ENCODE results near the gene USP21. TPM values are rescaled to one million over a fixed set of nuclear protein-coding genes. Genes with fewer than 3 reads are reported as not detected.
A peak's percentile ranks its signal among the peaks of the same experiment; 100 is the strongest.

Gene USP21
- total and polyA plus RNA-seq, 7 experiments from 2014 or later: 15.2 to 66.0 (median 38.0) TPM

DNA sequence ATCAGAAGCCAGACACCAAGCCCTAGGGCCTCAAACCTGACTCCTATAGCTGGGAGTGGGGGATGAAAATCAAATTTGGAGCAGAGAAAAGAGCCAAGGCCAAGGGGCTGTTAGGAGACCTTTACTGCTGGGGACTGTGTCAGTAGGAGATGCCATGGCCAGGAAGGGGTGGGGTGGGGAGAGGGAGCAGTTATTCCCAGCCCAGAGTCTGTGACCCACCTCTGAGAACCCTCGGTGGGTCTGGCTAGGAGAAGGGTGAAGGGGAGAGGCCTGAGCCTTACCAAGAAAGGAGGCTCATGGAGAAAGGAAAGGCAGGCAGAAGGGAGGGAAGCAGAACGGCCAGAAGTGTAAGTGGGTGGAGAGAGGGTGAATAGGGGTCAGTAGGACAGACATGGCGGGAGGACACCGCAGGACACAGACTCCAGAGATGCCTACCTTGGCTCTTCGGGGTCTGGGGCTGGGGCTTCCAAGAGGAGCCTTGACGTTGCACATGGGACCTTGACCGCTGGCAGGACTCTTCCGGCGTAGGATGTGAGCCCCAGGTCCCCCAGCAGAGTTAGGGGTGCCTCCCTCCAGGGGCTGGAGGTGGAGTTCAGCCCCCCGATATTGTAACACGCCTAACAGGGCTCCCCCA lies 38.4 kb downstream of the USP21 start:
- Mint-ChIP-seq H3K27ac (peak overlapping the region in 2 of 9 donors; percentile 51 to 61), H3K36me3 (peaks cover 0 to 3% (median 0%) of the 10 kb centered on the region in 5 donors), H3K27me3 (no peaks in the 10 kb centered on the region), H3K4me1 (peaks cover 39 to 73% (median 56%) of the 10 kb centered on the region in 7 donors), H3K4me3 (no peak overlapping the region), H3K9me3 (peaks cover 0 to 2% (median 0%) of the 10 kb centered on the region in 11 donors)
- ATAC-seq (no peak), DNase-seq (no peak)
- ChIA-PET CTCF (interaction anchor here (1.2 to 1.9 kb wide), 4 partner anchors 8 to 28 kb away, joined by 3 to 6 read pairs (median 4); no protein-coding TSS in a partner anchor), POLR2A (interaction anchor here (1.0 to 29.1 kb wide), 5 partner anchors 8 to 25 kb away, joined by 3 to 508 read pairs (median 93); partner anchors contain the start of genes APOA2, B4GALT3, FCER1G and TOMM40L)
- H3K27ac ChIP-seq (ENCODE audit: low read depth, low read length): no peak overlapping the region
- intact Hi-C loops (cut with micrococcal nuclease): no loop called here
- H3K27me3 ChIP-seq (ENCODE audit: control insufficient read depth in 2 of 2, insufficient read depth in 2 of 2, low read length in 2 of 2): no peaks in the 10 kb centered on the region
- peaks cover 46 to 52% of the 10 kb centered on the region in 2 donors for H3K4me1 ChIP-seq (ENCODE audit: control insufficient read depth in 2 of 2, insufficient read depth in 2 of 2, low read length in 2 of 2)
- H3K9me3 ChIP-seq (ENCODE audit: control insufficient read depth in 2 of 3, low read length in 3 of 3): no peaks in the 10 kb centered on the region
- H3K4me3 ChIP-seq (ENCODE audit: low read length): no peak overlapping the region
- peaks cover 0 to 4% (median 0%) of the 10 kb centered on the region in 3 experiments for H3K36me3 ChIP-seq (ENCODE audit: control insufficient read depth in 2 of 3, insufficient read depth in 3 of 3, low read length in 3 of 3)

DNA sequence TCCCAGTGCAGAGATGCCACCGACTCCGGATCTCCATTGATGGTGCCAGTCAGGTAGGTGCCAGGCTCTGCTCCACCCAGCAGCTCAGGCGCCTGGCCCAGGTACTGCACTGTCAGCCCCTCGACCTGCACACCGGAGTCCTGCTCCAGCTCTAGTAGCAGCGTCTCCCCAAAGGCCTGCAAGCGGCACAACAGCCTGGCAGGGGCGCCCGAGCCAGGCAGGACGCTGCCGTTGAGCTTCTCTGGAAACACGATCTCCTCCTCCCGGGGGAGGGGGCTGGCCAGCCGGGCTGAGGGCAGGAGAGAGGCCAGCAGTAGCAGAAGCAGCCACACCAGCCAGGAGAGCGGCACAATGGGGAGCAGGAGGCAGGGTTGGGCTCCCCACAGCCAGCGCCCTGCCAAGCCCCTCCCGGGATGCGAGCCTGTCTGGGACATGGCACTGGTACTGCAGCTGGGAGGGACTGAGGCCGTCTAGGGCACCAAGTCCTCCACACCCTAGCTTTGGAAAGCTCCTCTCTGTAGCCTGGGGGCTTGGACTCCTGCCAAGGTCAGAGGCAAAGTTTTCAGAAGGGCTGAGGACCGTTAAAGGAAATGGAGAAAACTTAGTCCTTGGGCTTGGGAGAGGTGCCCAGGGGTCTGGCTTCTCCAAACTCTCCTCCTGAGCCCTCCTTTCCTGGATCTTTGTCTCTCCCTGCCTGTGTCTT lies 39.0 kb downstream of the USP21 start:
- Histone ChIP-seq H3K4me1 (ENCODE audit: control insufficient read depth in 2 of 2, insufficient read depth in 2 of 2, low read length in 2 of 2) (peaks cover 48 to 53% of the 10 kb centered on the region in 2 donors), H3K36me3 (ENCODE audit: control insufficient read depth in 2 of 3, insufficient read depth in 3 of 3, low read length in 3 of 3) (peaks cover 0 to 4% (median 0%) of the 10 kb centered on the region in 3 experiments), H3K9me3 (ENCODE audit: control insufficient read depth in 2 of 3, low read length in 3 of 3) (no peaks in the 10 kb centered on the region), H3K4me3 (ENCODE audit: low read length) (no peak overlapping the region), H3K27ac (ENCODE audit: low read depth, low read length) (no peak overlapping the region), H3K27me3 (ENCODE audit: control insufficient read depth in 2 of 2, insufficient read depth in 2 of 2, low read length in 2 of 2) (no peaks in the 10 kb centered on the region)
- Mint-ChIP-seq H3K36me3 (peaks cover 0 to 3% (median 0%) of the 10 kb centered on the region in 5 donors), H3K9me3 (peaks cover 0 to 2% (median 0%) of the 10 kb centered on the region in 11 donors), H3K4me3 (no peak overlapping the region), H3K27ac (peak overlapping the region in 2 of 9 donors; percentile 52 to 97), H3K27me3 (no peaks in the 10 kb centered on the region), H3K4me1 (peaks cover 35 to 72% (median 56%) of the 10 kb centered on the region in 7 donors)
- DNase-seq (no peak), ATAC-seq (no peak)
- intact Hi-C loops (cut with micrococcal nuclease): no loop called here
- CTCF ChIA-PET: interaction anchor here (0.9 to 1.5 kb wide), 5 partner anchors 10 to 33 kb away, joined by 3 to 6 read pairs (median 5); partner anchors contain the start of gene PPOX
- POLR2A ChIA-PET: interaction anchor here (0.5 to 29.1 kb wide), 8 partner anchors 8 to 93 kb away, joined by 3 to 508 read pairs (median 3); partner anchors contain the start of genes APOA2, FCER1G and TOMM40L

DNA sequence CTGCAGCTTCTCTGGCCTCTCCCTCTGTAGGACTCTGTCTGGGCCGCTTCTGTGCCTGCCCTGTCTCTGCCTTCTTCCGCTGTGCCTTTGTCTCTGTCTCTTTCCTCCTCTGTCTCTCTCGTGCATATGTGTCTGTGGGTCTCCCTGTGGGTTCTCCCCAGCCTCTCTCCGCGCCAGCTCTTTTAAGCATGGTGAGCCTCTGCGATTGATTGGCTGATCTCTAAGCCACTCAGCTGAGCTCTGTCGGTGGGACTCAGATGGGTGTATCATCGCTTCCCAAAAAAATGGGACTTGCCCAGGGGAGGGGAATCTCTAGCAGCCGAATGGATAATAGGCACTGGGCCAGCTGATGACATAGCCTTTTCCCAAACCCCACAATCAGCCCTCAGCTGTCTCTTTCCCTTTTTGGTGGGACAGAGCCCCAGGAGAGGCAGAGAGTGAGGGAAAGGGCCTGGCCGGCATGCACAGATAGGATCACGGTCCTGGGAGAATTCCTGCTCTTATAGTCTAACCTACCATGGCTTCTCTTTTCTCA lies 39.7 kb downstream of the USP21 start, which contains the start of gene ADAMTS4:
ADAMTS4 (minus strand) TSS at position 158 of the 535 bp plus-strand sequence. CDS start 427 bp downstream, outside the sequence.
- H3K9me3 Mint-ChIP-seq: peaks cover 0 to 2% (median 0%) of the 10 kb centered on the region in 11 donors
- peaks cover under 1 to 6% (median 2%) of the 10 kb centered on the region in 5 donors for H3K36me3 Mint-ChIP-seq
- peak within 1 kb of the TSS; percentile 88 to 99 (median 98) for H3K27ac Mint-ChIP-seq
- H3K9me3 ChIP-seq (ENCODE audit: control insufficient read depth in 2 of 3, low read length in 3 of 3): no peaks in the 10 kb centered on the region
- ChIA-PET POLR2A (interaction anchor here (0.5 to 29.1 kb wide), 10 partner anchors 9 to 93 kb away, joined by 3 to 508 read pairs (median 3); partner anchors contain the start of genes APOA2, FCER1G, TOMM40L and UFC1), CTCF (interaction anchor here (0.9 to 1.4 kb wide), 6 partner anchors 10 to 33 kb away, joined by 3 to 5 read pairs (median 4); partner anchors contain the start of genes PPOX and TOMM40L)
- peaks cover 51 to 54% of the 10 kb centered on the region in 2 donors for H3K4me1 ChIP-seq (ENCODE audit: control insufficient read depth in 2 of 2, insufficient read depth in 2 of 2, low read length in 2 of 2)
- DNase-seq (no peak), ATAC-seq (no peak)
- intact Hi-C loops (cut with micrococcal nuclease): no loop called here
- H3K27ac ChIP-seq (ENCODE audit: low read depth, low read length): peak within 1 kb of the TSS; percentile 97
- no peaks in the 10 kb centered on the region for H3K27me3 Mint-ChIP-seq
- peaks cover 0 to 7% (median 0%) of the 10 kb centered on the region in 3 experiments for H3K36me3 ChIP-seq (ENCODE audit: control insufficient read depth in 2 of 3, insufficient read depth in 3 of 3, low read length in 3 of 3)
- H3K4me1 Mint-ChIP-seq: peaks cover 38 to 78% (median 62%) of the 10 kb centered on the region in 7 donors
- peak within 1 kb of the TSS; percentile 27 for H3K4me3 ChIP-seq (ENCODE audit: low read length)
- peak within 1 kb of the TSS in 9 of 10 donors; percentile 16 to 97 (median 58) for H3K4me3 Mint-ChIP-seq
- no peaks in the 10 kb centered on the region for H3K27me3 ChIP-seq (ENCODE audit: control insufficient read depth in 2 of 2, insufficient read depth in 2 of 2, low read length in 2 of 2)

DNA sequence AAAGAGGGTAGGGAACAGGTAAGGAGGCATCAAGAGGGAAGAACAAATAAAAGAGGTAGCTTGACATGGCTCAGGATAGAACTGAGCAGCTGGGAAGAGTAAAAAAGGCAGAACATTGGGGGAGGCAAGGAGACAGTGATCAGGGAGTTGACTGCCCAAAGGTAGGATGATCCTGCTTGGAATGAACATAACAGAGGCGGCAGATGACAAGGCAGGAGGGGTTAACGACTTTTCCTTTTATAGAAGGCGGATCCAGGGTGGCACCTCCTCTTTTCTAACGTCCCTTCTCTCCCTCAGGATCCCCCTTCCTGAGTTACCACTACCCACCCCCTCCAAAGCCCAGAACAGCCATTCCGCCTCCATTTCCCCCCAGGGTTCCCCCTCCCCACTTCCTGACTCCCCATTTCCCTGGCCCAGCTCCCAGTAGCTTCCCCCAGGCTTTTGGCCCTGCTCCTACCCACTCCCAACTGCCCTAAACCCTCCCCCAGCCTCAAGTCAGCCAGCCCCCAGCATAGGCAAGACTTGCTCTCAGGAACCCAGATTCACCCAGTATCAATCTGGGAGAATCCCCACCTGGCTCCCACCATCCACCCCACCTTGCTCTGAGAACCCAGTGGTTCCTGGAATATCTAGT lies 40.3 kb downstream of the USP21 start:
- Histone ChIP-seq H3K9me3 (ENCODE audit: control insufficient read depth in 2 of 3, low read length in 3 of 3) (no peaks in the 10 kb centered on the region), H3K27ac (ENCODE audit: low read depth, low read length) (peak overlapping the region; percentile 97), H3K36me3 (ENCODE audit: control insufficient read depth in 2 of 3, insufficient read depth in 3 of 3, low read length in 3 of 3) (peaks cover 0 to 12% (median 0%) of the 10 kb centered on the region in 3 experiments), H3K4me3 (ENCODE audit: low read length) (peak overlapping the region; percentile 27), H3K4me1 (ENCODE audit: control insufficient read depth in 2 of 2, insufficient read depth in 2 of 2, low read length in 2 of 2) (peaks cover 50 to 56% of the 10 kb centered on the region in 2 donors), H3K27me3 (ENCODE audit: control insufficient read depth in 2 of 2, insufficient read depth in 2 of 2, low read length in 2 of 2) (no peaks in the 10 kb centered on the region)
- ChIA-PET POLR2A (interaction anchor here (1.1 to 29.1 kb wide), 6 partner anchors 10 to 45 kb away, joined by 3 to 508 read pairs (median 66); partner anchors contain the start of genes APOA2, FCER1G, TOMM40L and UFC1), CTCF (interaction anchor here (0.9 to 1.4 kb wide), 3 partner anchors 11 to 34 kb away, joined by 3 to 5 read pairs (median 3); partner anchors contain the start of genes PPOX and TOMM40L)
- ATAC-seq: no peak
- intact Hi-C loops (cut with micrococcal nuclease): no loop called here
- Mint-ChIP-seq H3K9me3 (peaks cover 0 to 2% (median 0%) of the 10 kb centered on the region in 11 donors), H3K36me3 (peaks cover 7 to 12% (median 9%) of the 10 kb centered on the region in 5 donors), H3K4me3 (peak overlapping the region in 9 of 10 donors; percentile 58 to 97 (median 90)), H3K27me3 (no peaks in the 10 kb centered on the region), H3K4me1 (peaks cover 43 to 83% (median 65%) of the 10 kb centered on the region in 7 donors), H3K27ac (peak overlapping the region; percentile 88 to 99 (median 98))
- DNase-seq: no peak

DNA sequence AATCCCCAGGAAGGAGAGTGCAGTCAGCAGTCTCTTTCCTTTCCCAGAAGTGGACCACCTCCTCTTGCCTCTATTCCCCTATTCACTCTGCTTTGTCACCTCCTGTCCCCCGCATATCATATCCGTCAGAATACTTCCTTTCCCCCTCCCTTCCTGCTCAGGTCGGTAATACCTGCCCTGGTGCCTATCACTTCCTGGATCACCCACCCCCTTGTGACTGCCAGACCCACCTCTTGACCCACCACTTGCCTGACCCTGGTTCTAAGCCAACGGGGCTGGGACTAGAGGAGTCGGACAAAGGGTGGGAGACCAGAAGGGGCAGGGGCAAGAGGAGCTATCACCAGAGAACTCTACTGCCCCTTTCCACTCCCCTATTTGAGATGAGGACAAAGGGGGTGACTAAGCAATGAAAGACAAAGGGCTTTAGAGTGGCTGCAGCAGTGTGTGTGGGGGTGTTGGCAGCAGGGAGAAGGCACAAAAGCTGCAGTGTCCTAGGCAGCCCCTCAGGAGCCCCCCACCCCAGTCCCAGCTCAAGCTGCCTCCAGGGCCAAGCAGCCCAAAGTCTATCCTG lies 41.2 kb downstream of the USP21 start:
- CTCF ChIA-PET: interaction anchor here (0.8 to 3.0 kb wide), 5 partner anchors 8 to 106 kb away, joined by 3 to 34 read pairs (median 4); partner anchors contain the start of gene PPOX
- Histone ChIP-seq H3K4me1 (ENCODE audit: control insufficient read depth in 2 of 2, insufficient read depth in 2 of 2, low read length in 2 of 2) (peaks cover 42 to 52% of the 10 kb centered on the region in 2 donors), H3K36me3 (ENCODE audit: control insufficient read depth in 2 of 3, insufficient read depth in 3 of 3, low read length in 3 of 3) (peaks cover 0 to 19% (median 0%) of the 10 kb centered on the region in 3 experiments), H3K27me3 (ENCODE audit: control insufficient read depth in 2 of 2, insufficient read depth in 2 of 2, low read length in 2 of 2) (no peaks in the 10 kb centered on the region), H3K9me3 (ENCODE audit: control insufficient read depth in 2 of 3, low read length in 3 of 3) (no peaks in the 10 kb centered on the region), H3K4me3 (ENCODE audit: low read length) (peak overlapping the region; percentile 27), H3K27ac (ENCODE audit: low read depth, low read length) (peak overlapping the region; percentile 97)
- no peaks in the 10 kb centered on the region for H3K27me3 Mint-ChIP-seq
- intact Hi-C loops (cut with micrococcal nuclease): no loop called here
- DNase-seq (peak in 1 of 9 donors; percentile 25), ATAC-seq (no peak)
- POLR2A ChIA-PET: interaction anchor here (1.2 to 29.1 kb wide), 10 partner anchors 10 to 189 kb away, joined by 3 to 508 read pairs (median 36); partner anchors contain the start of genes APOA2, ARHGAP30, B4GALT3 and FCER1G
- H3K27ac Mint-ChIP-seq: peak overlapping the region; percentile 96 to 99 (median 98)
- H3K9me3 Mint-ChIP-seq: peaks cover 0 to 2% (median 0%) of the 10 kb centered on the region in 11 donors
- peaks cover 37 to 80% (median 63%) of the 10 kb centered on the region in 7 donors for H3K4me1 Mint-ChIP-seq
- H3K36me3 Mint-ChIP-seq: peaks cover 7 to 16% (median 12%) of the 10 kb centered on the region in 5 donors
- peak overlapping the region; percentile 53 to 97 (median 90) for H3K4me3 Mint-ChIP-seq
